Upper lobe of right lung (tissue), 1 donor: ENCODE data around the gene DDR2. TPM values are rescaled to one million over a fixed set of nuclear protein-coding genes. Genes with fewer than 3 reads are reported as not detected.

Experiments used
- ATAC-seq: fragments of 200-7000 bp; cut with Tn5 transposase; one replicate; pipeline ENCODE4 v1.9.1; 2020; ENCODE audit warnings: mild to moderate bottlenecking, moderate library complexity
- DNase-seq: peaks from one replicate; pipeline ENCODE4 v3.0.0-alpha.2; 2020
- H3K27ac ChIP-seq: fragments of 200-600 bp; one replicate; pipeline ENCODE4 v1.8.0; 2022
- H3K27me3 ChIP-seq: fragments of 200-600 bp; one replicate; pipeline ENCODE4 v1.8.0; 2022; ENCODE audit warnings: mild to moderate bottlenecking
- H3K36me3 ChIP-seq: fragments of 200-600 bp; one replicate; pipeline ENCODE4 v1.8.0; 2022
- H3K4me1 ChIP-seq: fragments of 200-600 bp; one replicate; pipeline ENCODE4 v1.8.0; 2022
- H3K4me3 ChIP-seq: fragments of 200-600 bp; one replicate; pipeline ENCODE4 v1.8.0; 2022; ENCODE audit warnings: mild to moderate bottlenecking
- H3K9me3 ChIP-seq: fragments of 200-600 bp; one replicate; pipeline ENCODE4 v1.8.0; 2022
- CTCF ChIP-seq: fragments of 200-600 bp; IDR thresholded peaks from one replicate; pipeline ENCODE4 v1.8.0; 2022; ENCODE audit warnings: antibody characterized with exemption
- intact Hi-C: fragments of 100-400 bp; cut with DNase I; formaldehyde crosslinking; loops from one replicate; pipeline ENCODE4 v1.11.0; 2022
- total RNA-seq: library from RNA; stranded (reverse); fragmentation: NEBNext Ultra II Directional; extraction: Animal tissue kit (Norgen Biotek cat#: 25700); gene quantifications from one replicate; pipeline ENCODE4 v1.2.1, GENCODE V29; 2021
- donor health status: DM: no; HTN: yes; CAD: no; lungs with severe emphysema.

DDR2 gene
- total RNA-seq, 1 donor from 2014 or later: 44.6 TPM

- Histone ChIP-seq H3K27ac (peak overlapping the region; percentile 70), H3K27me3 (no peaks in the 10 kb centered on the region), H3K9me3 (no peaks in the 10 kb centered on the region), H3K4me3 (peak overlapping the region; percentile 51), H3K4me1 (peaks cover 9% of the 10 kb centered on the region), H3K36me3 (no peaks in the 10 kb centered on the region)
- intact Hi-C loops: no loop called here
- no peak for DNase-seq
- no peak for TF ChIP-seq CTCF
- ATAC-seq: no peak
Observed at GRCh38 chr1:162632698-162633080, 425 bp downstream of the DDR2 start.

- no peaks in the 10 kb centered on the region for H3K36me3 ChIP-seq
- no peaks in the 10 kb centered on the region for H3K27me3 ChIP-seq
- peak overlapping the region; percentile 51 for H3K4me3 ChIP-seq
- TF ChIP-seq CTCF: no peak
- no peak for DNase-seq
- intact Hi-C loops: no loop called here
- ATAC-seq: no peak
- peak overlapping the region; percentile 70 for H3K27ac ChIP-seq
- H3K4me1 ChIP-seq: peaks cover 9% of the 10 kb centered on the region
- no peaks in the 10 kb centered on the region for H3K9me3 ChIP-seq
Observed at GRCh38 chr1:162633081-162633762, 958 bp downstream of the DDR2 start.

GRCh38 chr1:162635418-162635817 is 3.2 kb downstream of the DDR2 start:
- Histone ChIP-seq H3K36me3 (no peaks in the 10 kb centered on the region), H3K27me3 (no peaks in the 10 kb centered on the region), H3K4me1 (peaks cover 2% of the 10 kb centered on the region), H3K4me3 (no peak overlapping the region), H3K27ac (no peak overlapping the region), H3K9me3 (no peaks in the 10 kb centered on the region)
- intact Hi-C loops: no loop called here
- ATAC-seq (no peak), DNase-seq (no peak)
- no peak for TF ChIP-seq CTCF

GRCh38 chr1:162639718-162640117 is 7.5 kb downstream of the DDR2 start:
- no peaks in the 10 kb centered on the region for H3K27me3 ChIP-seq
- no peak overlapping the region for H3K4me3 ChIP-seq
- no peak for ATAC-seq
- intact Hi-C loops: no loop called here
- no peaks in the 10 kb centered on the region for H3K9me3 ChIP-seq
- no peak for TF ChIP-seq CTCF
- no peaks in the 10 kb centered on the region for H3K36me3 ChIP-seq
- no peaks in the 10 kb centered on the region for H3K4me1 ChIP-seq
- no peak for DNase-seq
- H3K27ac ChIP-seq: no peak overlapping the region

GRCh38 chr1:162641114-162641513 is 8.8 kb downstream of the DDR2 start:
- intact Hi-C loops: no loop called here
- Histone ChIP-seq H3K9me3 (no peaks in the 10 kb centered on the region), H3K4me1 (no peaks in the 10 kb centered on the region), H3K4me3 (no peak overlapping the region), H3K27ac (no peak overlapping the region), H3K36me3 (no peaks in the 10 kb centered on the region), H3K27me3 (no peaks in the 10 kb centered on the region)
- no peak for TF ChIP-seq CTCF
- no peak for ATAC-seq
- DNase-seq: no peak

- Histone ChIP-seq H3K4me3 (no peak overlapping the region), H3K27me3 (no peaks in the 10 kb centered on the region), H3K9me3 (no peaks in the 10 kb centered on the region), H3K36me3 (no peaks in the 10 kb centered on the region), H3K27ac (no peak overlapping the region), H3K4me1 (peaks cover 3% of the 10 kb centered on the region)
- TF ChIP-seq CTCF: no peak
- DNase-seq: no peak
- intact Hi-C loops: no loop called here
- ATAC-seq: no peak
Observed at GRCh38 chr1:162644986-162645314, 12.7 kb downstream of the DDR2 start.
